IgD-negative memory B cell (primary cell): ENCODE data around the gene NFIA. TPM values are rescaled to one million over a fixed set of nuclear protein-coding genes. Genes with fewer than 3 reads are reported as not detected.

Experiments
- H3K27ac Mint-ChIP-seq, 3 donors: one replicate each; pipeline ENCODE4 v1.8.0; 2020 to 2022; ENCODE audit warnings: mild to moderate bottlenecking in 3 of 3, mixed read lengths in 3 of 3, moderate library complexity in 1 of 3
- H3K27me3 Mint-ChIP-seq: one replicate; pipeline ENCODE4 v1.8.0; 2021; ENCODE audit warnings: mixed read lengths
- H3K36me3 Mint-ChIP-seq: one replicate; pipeline ENCODE4 v1.8.0; 2020; ENCODE audit warnings: mild to moderate bottlenecking, mixed read lengths
- H3K4me1 Mint-ChIP-seq, 3 donors: one replicate each; pipeline ENCODE4 v1.8.0; 2020 to 2022; ENCODE audit warnings: mixed read lengths in 3 of 3, mild to moderate bottlenecking in 1 of 3
- H3K4me3 Mint-ChIP-seq, 4 donors: one replicate each; pipeline ENCODE4 v1.8.0; 2020 to 2022; ENCODE audit warnings: mild to moderate bottlenecking in 4 of 4, mixed read lengths in 4 of 4, moderate library complexity in 3 of 4
- H3K9me3 Mint-ChIP-seq, 3 donors: one replicate each; pipeline ENCODE4 v1.8.0; 2020 to 2021; ENCODE audit warnings: mixed read lengths in 3 of 3, mild to moderate bottlenecking in 1 of 3
- polyA plus RNA-seq: library from polyadenylated mRNA; unstranded; fragments of 300-500 nt; fragmentation: Illumina TruSeq; gene quantifications from one replicate; pipeline ENCODE4 v1.2.3, GENCODE V29; 2021

NFIA gene
- polyA plus RNA-seq, 1 donor from 2014 or later = 0.93 TPM

DNA sequence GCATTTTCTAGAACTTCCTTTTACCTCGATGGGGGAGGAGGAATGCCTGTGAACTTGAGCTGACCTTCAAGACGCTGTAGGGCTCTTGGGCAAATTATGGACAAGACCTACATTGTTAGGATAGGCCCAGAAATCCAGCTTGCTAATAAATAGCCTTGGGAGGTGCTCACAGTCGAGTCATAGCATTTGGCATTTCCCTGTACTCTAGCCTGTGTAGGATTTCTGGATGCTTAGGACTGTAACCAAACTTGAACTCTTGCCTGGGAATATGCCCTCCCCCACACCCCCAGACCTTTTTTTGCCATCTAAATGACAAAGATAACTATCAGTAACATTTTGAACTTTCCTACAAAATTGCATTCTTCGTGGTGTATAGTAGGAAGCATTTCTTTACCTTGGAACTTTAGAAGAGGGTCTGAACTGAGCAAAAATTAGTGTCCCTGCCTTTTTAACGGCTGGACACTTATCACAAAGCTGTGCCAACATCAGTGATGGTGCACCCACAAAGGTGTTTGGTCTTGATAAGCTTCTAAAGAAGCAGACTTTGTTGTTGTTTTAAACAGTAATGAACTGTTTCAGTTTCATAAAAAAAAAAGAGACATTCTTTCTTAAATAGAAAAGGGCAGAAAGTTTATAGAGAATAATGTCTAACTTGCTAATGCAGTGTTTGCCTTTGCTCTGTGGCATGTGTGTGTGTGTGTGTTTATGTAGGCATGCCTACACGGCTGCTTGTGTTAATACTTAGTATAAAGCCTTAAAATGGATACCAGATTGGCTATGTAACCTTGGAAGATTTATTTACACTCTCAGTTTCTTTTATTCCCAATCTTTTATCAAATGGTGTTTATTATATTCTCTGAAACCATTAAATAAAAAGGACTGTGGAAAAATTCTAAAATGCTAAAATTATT is 88.2 kb downstream of the NFIA start:
- H3K27me3 Mint-ChIP-seq = peaks cover 7% of the 10 kb centered on the region
- H3K4me1 Mint-ChIP-seq = no peaks in the 10 kb centered on the region
- no peak overlapping the region for H3K27ac Mint-ChIP-seq
- no peaks in the 10 kb centered on the region for H3K36me3 Mint-ChIP-seq
- H3K4me3 Mint-ChIP-seq = no peak overlapping the region
- H3K9me3 Mint-ChIP-seq = no peaks in the 10 kb centered on the region

DNA sequence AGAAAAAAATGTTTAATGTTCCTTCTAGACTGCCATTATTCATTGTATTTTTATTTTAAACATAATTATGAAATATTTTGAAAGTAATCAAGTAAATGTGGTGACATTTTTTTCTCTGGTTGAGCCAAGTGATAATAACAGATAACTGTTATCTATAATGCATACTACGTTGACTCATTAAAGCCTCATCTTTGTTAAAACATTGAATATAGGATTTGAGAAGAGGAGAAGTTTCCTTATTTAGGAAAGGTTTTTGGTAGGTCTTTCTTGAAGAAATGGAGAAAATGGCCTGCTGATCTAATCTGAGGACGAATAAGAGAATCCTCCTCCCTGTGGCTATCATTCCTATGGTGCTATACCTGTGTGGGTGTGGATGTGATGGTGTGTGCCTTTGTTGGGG is 89.0 kb downstream of the NFIA start:
- H3K4me3 Mint-ChIP-seq = no peak overlapping the region
- no peaks in the 10 kb centered on the region for H3K4me1 Mint-ChIP-seq
- H3K36me3 Mint-ChIP-seq = no peaks in the 10 kb centered on the region
- peaks cover 5% of the 10 kb centered on the region for H3K27me3 Mint-ChIP-seq
- no peak overlapping the region for H3K27ac Mint-ChIP-seq
- no peaks in the 10 kb centered on the region for H3K9me3 Mint-ChIP-seq

DNA sequence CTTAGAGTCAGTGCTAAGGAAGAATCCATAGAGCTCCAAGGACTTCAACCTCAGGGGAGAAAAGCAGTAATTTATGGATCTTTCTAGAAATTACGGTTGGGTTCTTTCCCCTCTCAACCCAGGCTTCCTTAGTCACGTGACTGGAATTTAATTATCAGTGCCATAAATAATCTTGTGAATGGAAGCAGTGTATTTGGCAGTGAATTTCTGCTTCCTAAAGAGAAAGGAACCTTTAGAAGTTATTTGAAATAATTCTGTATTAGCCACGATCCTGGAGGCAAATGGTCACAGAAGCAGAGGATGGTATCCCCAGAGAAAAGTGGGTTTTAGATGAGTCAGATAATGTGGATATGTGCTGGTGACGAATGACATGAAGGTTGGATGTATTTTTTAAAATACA is 89.6 kb downstream of the NFIA start:
- Mint-ChIP-seq H3K27ac (no peak overlapping the region), H3K4me3 (no peak overlapping the region), H3K9me3 (no peaks in the 10 kb centered on the region), H3K27me3 (peaks cover 5% of the 10 kb centered on the region), H3K4me1 (no peaks in the 10 kb centered on the region), H3K36me3 (no peaks in the 10 kb centered on the region)

DNA sequence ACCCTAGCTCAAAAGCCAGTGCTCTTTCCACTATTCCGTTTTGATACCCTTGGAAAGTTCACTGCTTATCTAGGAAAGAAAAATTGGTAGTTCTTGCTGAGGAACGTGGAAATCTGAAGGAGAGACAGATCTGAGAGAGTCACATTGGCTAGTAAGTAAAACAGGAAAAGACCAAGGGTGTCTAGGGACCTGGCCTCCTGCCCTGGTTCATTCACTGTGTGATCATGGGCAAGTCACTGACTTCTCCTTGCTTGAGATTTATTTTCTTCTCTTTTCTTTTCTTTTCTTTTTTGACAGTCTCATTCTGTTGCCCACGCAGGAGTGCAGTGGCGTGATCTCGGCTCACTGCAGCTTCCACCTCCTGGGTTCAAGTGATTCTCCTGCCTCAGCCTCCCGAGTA is 90.8 kb downstream of the NFIA start:
- Mint-ChIP-seq H3K27ac (no peak overlapping the region), H3K4me3 (no peak overlapping the region), H3K9me3 (no peaks in the 10 kb centered on the region), H3K36me3 (no peaks in the 10 kb centered on the region), H3K27me3 (peaks cover 5% of the 10 kb centered on the region), H3K4me1 (no peaks in the 10 kb centered on the region)

DNA sequence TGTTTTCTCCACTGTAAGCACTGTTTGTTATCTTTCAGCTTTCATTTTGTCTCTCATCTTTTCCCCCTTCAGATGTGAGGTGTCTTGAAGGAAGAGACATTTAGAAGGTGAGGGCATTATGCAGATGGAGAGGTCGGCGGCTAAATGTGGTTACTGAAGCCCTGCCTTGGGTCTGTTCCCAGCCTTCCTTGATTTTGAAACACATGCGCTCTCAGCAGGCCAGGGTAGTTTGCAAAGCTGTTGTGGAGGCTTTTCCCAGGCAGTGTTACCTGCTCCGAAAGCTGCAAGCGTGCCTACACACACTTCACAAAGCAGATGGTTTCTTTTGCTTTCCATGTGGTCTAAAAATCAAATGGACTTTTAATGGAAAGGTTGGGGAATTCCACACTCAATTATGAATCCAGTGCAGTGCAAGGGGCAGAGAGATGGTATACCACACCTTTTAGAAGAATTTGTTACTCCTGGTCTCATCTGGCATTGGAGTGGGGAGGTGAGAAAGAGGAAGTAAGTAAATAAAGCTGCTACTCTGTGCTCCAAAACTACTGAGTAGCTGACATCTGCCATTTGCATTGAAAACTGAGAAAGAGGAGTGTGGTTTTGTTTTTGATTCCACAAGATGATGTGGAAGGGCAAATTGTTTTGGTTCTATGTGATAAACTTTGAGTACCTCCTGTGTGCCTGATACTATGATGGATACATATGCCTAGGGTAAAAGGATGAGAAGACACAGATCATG is 91.9 kb downstream of the NFIA start:
- Mint-ChIP-seq H3K4me1 (no peaks in the 10 kb centered on the region), H3K9me3 (no peaks in the 10 kb centered on the region), H3K27ac (no peak overlapping the region), H3K36me3 (no peaks in the 10 kb centered on the region), H3K27me3 (peaks cover 6% of the 10 kb centered on the region), H3K4me3 (no peak overlapping the region)

DNA sequence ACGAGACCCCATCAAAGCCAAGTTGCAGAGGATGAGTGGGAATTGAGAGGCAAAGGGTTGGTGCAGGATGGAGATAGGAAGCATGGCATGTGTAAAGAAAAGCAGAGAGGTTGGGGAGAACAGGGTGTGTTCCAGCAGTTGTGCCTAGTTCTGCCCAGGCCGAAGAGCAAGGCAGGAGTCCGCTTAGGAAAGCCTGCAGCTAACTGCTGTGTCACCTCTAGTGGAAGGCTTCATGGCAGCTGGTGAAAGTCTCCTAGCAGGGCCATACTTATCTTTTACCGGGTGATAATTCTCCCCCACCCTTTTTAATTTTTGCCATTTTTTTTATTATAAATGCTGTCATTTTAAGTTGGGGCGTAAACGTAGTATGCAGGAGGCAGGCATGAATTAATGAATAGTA is 93.6 kb downstream of the NFIA start:
- Mint-ChIP-seq H3K27me3 (peaks cover 6% of the 10 kb centered on the region), H3K4me3 (no peak overlapping the region), H3K36me3 (no peaks in the 10 kb centered on the region), H3K9me3 (no peaks in the 10 kb centered on the region), H3K27ac (no peak overlapping the region), H3K4me1 (no peaks in the 10 kb centered on the region)

DNA sequence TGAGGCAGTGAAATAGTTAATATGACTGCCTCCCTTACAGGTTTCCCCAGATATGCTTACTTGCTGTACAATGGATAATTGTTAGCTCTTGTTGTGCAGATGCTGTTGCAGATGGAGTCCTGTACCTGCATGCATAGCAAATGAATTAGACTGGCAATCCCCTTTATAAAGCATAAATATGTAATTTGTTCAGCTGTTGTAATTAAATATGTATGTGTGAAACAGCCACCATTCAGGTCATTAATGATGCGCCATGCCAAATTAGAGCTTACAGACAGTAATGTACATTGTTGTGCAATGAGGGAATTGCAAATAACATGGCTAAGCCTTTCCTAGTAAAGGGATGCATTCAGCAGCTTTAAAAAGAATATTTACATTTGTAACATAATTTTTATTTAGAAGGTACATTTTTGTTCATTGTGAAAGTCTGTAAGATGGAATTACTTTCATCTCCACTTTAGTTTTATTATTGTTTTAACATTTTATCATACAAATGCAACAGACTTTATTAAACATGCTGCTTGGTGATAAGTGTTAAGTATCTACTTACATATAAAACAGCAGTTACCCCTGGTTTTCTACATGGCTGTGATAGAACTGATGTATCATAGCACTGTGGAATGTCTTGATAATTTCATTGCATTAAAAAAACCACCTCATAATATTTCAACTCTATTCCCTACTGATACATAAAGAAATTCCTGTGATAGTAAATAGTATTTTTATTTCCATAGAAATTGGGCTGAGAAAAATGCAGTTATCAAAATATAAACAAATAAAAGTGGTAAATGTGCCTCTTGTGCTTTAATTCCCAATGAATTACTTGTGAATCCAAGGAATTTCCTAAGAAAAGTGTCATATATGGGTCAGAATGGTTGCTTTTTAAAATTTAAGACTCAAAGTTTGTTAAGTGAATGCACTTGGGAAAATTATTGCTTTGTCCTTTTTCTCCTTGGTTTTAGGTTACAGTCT is 99.0 kb downstream of the NFIA start:
- Mint-ChIP-seq H3K9me3 (no peaks in the 10 kb centered on the region), H3K4me1 (peaks cover 0 to 5% (median 0%) of the 10 kb centered on the region in 3 donors), H3K4me3 (no peak overlapping the region), H3K27me3 (peaks cover 8% of the 10 kb centered on the region), H3K27ac (no peak overlapping the region), H3K36me3 (no peaks in the 10 kb centered on the region)

DNA sequence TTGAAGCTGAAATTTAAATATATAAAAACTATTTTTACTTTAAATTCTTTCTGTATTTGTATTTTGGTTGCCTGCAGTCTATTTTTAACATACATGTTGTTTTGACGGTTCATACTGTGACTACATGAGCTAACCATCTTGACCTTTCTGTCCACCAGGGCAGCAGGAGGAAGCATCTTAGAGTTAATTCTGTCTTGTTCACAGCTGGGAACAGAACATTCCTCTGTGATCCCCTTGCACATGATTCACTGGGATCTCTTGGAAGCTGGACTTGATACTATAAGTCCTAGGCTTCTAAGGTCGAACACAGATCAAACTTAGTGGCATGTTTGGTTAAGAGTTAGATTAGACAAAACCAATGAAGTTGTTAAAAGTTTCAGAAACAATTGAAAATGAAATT is 99.7 kb downstream of the NFIA start:
- H3K4me3 Mint-ChIP-seq = no peak overlapping the region
- H3K27me3 Mint-ChIP-seq = peaks cover 8% of the 10 kb centered on the region
- no peak overlapping the region for H3K27ac Mint-ChIP-seq
- H3K4me1 Mint-ChIP-seq = peaks cover 0 to 5% (median 0%) of the 10 kb centered on the region in 3 donors
- H3K9me3 Mint-ChIP-seq = no peaks in the 10 kb centered on the region
- H3K36me3 Mint-ChIP-seq = no peaks in the 10 kb centered on the region

DNA sequence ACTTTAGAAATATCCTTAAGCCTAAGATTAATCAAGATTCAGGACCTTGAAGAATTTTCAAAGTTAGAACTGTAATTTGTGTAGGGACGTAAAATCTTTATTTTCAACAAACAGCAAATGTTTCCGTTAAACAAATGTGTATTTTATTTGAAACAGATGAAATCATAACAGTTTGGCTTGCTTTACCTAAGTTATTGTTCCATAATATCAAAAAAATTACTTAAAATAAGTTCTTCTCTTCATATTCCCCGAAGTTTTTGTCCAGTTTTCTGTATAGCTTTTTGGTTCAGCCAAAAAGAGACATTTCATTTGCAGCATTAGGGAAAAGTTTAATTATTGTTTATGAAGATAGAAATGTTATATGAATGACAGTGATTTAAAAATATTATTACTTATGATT is 100.1 kb downstream of the NFIA start:
- Mint-ChIP-seq H3K4me1 (peaks cover 0 to 5% (median 0%) of the 10 kb centered on the region in 3 donors), H3K27ac (no peak overlapping the region), H3K36me3 (no peaks in the 10 kb centered on the region), H3K9me3 (no peaks in the 10 kb centered on the region), H3K4me3 (no peak overlapping the region), H3K27me3 (peaks cover 8% of the 10 kb centered on the region)

DNA sequence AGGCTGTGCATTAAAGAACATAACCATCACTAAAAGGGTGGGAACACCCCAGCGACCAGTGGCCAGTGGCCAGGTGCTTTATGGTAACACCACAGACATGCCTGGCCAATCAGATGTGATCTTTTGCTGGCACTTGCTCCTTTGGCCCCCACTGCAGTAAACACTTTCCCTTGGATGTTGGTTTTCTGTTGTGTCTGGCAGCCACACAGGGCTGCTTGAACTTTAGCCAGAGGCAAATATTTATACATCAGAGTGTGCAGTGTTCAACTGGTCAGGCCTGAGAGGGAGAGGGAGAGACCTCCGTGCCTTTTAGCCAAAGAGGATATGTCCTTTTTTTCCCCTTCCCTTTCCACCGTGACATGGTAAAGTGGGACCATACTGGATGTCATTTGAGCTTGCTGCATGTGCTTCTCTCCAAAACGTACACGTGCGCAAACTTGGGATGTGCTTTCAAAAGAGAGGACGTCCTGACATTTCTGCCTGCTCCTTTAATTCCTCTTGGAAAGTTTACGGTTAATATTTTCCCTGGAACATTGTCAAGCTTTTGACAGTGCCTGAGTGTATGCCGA is 101.2 kb downstream of the NFIA start:
- H3K9me3 Mint-ChIP-seq = no peaks in the 10 kb centered on the region
- peaks cover 6% of the 10 kb centered on the region for H3K27me3 Mint-ChIP-seq
- peaks cover 0 to 5% (median 0%) of the 10 kb centered on the region in 3 donors for H3K4me1 Mint-ChIP-seq
- no peaks in the 10 kb centered on the region for H3K36me3 Mint-ChIP-seq
- H3K27ac Mint-ChIP-seq = no peak overlapping the region
- no peak overlapping the region for H3K4me3 Mint-ChIP-seq

DNA sequence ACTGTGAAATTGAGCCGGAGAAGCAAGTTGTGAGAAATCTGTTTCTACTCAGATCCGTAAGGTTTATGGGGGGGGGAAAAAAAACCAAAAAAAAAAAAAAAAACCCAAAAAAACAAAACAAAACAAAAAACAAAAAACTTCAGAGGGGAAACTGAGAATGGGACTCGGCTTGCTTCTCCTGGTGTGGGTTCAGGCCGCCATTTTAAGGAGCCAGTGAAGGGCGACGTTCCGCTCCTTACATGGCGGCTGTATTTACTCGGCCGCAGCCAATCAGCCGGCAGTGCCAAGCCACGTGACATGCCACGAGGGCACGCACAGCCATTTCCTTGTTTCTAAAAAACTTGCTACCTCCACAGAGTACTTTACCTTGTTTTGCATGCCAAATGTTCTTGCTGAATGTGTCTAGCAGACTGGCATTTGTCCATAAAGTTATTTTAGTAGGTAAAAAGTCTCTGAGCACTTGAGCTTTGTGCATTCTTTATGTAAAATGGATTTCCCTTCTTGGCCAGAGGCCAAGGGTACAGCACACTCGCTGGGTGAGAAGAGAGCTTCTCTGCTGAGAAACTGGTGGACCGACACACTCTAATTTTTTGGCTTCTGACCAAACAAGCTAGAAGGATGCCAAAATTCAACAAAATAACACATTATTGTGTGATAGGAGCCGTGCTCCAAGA is 101.8 kb downstream of the NFIA start:
- Mint-ChIP-seq H3K9me3 (no peaks in the 10 kb centered on the region), H3K4me1 (peaks cover 0 to 5% (median 0%) of the 10 kb centered on the region in 3 donors), H3K27me3 (peaks cover 6% of the 10 kb centered on the region), H3K36me3 (peaks cover 4% of the 10 kb centered on the region), H3K27ac (no peak overlapping the region), H3K4me3 (no peak overlapping the region)

DNA sequence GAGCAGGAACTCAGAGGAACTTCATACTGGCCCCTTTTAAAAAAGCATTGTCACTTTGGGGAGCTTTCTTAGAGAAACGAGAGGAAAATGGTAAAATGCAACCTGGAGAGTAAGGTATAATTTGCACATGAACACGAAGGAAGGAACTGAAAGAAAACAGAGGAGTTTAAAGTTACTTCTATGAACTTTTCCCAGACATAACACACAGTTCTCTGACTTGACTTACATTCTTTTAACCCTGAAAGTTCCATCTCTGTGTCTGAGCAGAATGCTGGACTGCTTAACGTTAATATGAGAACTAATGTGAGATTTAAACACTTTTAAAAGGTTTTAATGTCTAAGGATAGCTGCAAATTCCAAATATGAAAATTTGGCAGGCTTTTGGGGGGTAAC is 102.3 kb downstream of the NFIA start:
- no peak overlapping the region for H3K4me3 Mint-ChIP-seq
- H3K36me3 Mint-ChIP-seq = peaks cover 4% of the 10 kb centered on the region
- peaks cover 0 to 5% (median 0%) of the 10 kb centered on the region in 3 donors for H3K4me1 Mint-ChIP-seq
- H3K9me3 Mint-ChIP-seq = no peaks in the 10 kb centered on the region
- no peak overlapping the region for H3K27ac Mint-ChIP-seq
- H3K27me3 Mint-ChIP-seq = peaks cover 6% of the 10 kb centered on the region

DNA sequence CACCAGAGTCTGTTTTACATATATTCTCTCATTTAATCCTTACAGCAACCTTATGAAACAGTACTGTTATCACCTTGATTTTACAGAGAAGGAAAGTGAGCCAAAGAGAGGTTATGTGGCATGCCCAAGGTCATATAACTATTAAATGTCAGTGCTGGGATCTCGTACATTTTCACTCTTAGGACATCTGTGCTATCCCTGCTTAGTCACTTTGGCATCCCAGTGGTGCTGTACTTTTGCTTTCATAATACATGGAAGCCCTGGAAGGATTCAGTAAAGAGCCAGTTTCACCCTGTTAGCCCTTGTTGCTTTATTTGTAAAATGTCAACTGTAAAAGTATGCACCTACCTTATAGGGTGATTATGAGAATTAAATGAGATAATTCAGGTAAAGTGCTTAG is 104.4 kb downstream of the NFIA start:
- peaks cover 6% of the 10 kb centered on the region for H3K27me3 Mint-ChIP-seq
- H3K4me3 Mint-ChIP-seq = no peak overlapping the region
- peaks cover 0 to 1% (median 0%) of the 10 kb centered on the region in 3 donors for H3K9me3 Mint-ChIP-seq
- H3K4me1 Mint-ChIP-seq = peaks cover 0 to 5% (median 0%) of the 10 kb centered on the region in 3 donors
- no peak overlapping the region for H3K27ac Mint-ChIP-seq
- H3K36me3 Mint-ChIP-seq = peaks cover 4% of the 10 kb centered on the region
